Ovary (tissue), 3 donors: ENCODE results near the gene EPOP.

Experiments used
- CTCF ChIP-seq, 3 donors: fragments of 450-650 bp in 2 of 3; fragments of 200-600 bp in 1 of 3; IDR thresholded peaks; one replicate each; pipeline versions ENCODE4 v1.5.1 to v1.8.0; 2016 to 2022; ENCODE audit warnings: antibody characterized with exemption in 3 of 3, mild to moderate bottlenecking in 1 of 3
- EP300 ChIP-seq: sonication (generic); formaldehyde crosslinking; IDR thresholded peaks from one replicate; pipeline ENCODE4 v1.6.1; 2017; ENCODE audit warnings: antibody characterized with exemption
- POLR2A ChIP-seq: fragments of 450-650 bp; IDR thresholded peaks from one replicate; pipeline ENCODE4 v1.6.1; 2017; ENCODE audit warnings: antibody characterized with exemption, mild to moderate bottlenecking, moderate library complexity
- donor health status: DM: no; HTN: no; CAD: no.

GRCh38 chr17:38636054-38636453 lies 38.7 kb downstream of the EPOP start:
- TF ChIP-seq POLR2A: no peak
- TF ChIP-seq CTCF (IDR thresholded peaks at IDR 0.05): no peak
- TF ChIP-seq EP300: no peak
